Activated naive CD4-positive, alpha-beta T cell treated with anti-CD3 and anti-CD28 coated beads for 36 hours (primary cell): ENCODE measurements around the gene SLC22A8. TPM values are rescaled to one million over a fixed set of nuclear protein-coding genes. Genes with fewer than 3 reads are reported as not detected.
"Not testable (repeated sequence)": the region's sequence is repeated elsewhere in the genome, so short reads cannot be mapped to it uniquely, and the experiment has no call there.

Experiments
- CTCF ChIA-PET: fragments of 350-600 bp; sonication (Branson Sonifier 250); formaldehyde crosslinking; loops from one replicate; lab custom pipeline; 2021; ENCODE audit warnings: antibody characterized with exemption; lab: Charles Lee
- DNase-seq: peaks from one replicate; pipeline ENCODE4 v3.0.0-alpha.2; 2020
- H3K27ac Mint-ChIP-seq: one replicate; pipeline ENCODE4 v1.8.0; 2021; ENCODE audit warnings: mild to moderate bottlenecking, mixed read lengths
- H3K27me3 Mint-ChIP-seq: one replicate; pipeline ENCODE4 v1.8.0; 2021; ENCODE audit warnings: low read depth, mixed read lengths
- H3K36me3 Mint-ChIP-seq: one replicate; pipeline ENCODE4 v1.8.0; 2021; ENCODE audit warnings: low read depth, mixed read lengths
- H3K4me1 Mint-ChIP-seq: one replicate; pipeline ENCODE4 v1.8.0; 2021; ENCODE audit warnings: low read depth, mixed read lengths
- H3K4me3 Mint-ChIP-seq: one replicate; pipeline ENCODE4 v1.8.0; 2021; ENCODE audit warnings: mild to moderate bottlenecking, moderate library complexity, mixed read lengths
- H3K9me3 Mint-ChIP-seq: one replicate; pipeline ENCODE4 v1.8.0; 2021; ENCODE audit warnings: mixed read lengths
- intact Hi-C: fragments of 100-400 bp; cut with micrococcal nuclease; formaldehyde crosslinking; loops from one replicate; pipeline ENCODE4 v1.15.1; 2023
- total RNA-seq, 2 experiments: library from RNA; stranded (reverse); gene quantifications; one replicate each; pipeline ENCODE4 v1.2.3, GENCODE V29; 2021

Gene SLC22A8
- total RNA-seq = not detected

- Mint-ChIP-seq H3K27me3 (peaks cover 5% of the 10 kb centered on the region), H3K36me3 (no peaks in the 10 kb centered on the region), H3K27ac (no peak within 1 kb of the TSS), H3K4me1 (no peaks in the 10 kb centered on the region), H3K9me3 (no peaks in the 10 kb centered on the region), H3K4me3 (no peak within 1 kb of the TSS)
- CTCF ChIA-PET = no interaction called here
- intact Hi-C loops = no loop called here
- no peak for DNase-seq
These were observed at the start of gene SLC22A8 for GRCh38 chr11:63015521-63016215. SLC22A8 (minus strand) TSS chr11:63015841; CDS start chr11:63014958, 883 bp downstream.

- DNase-seq, H3K4me1 Mint-ChIP-seq, H3K27me3 Mint-ChIP-seq, H3K27ac Mint-ChIP-seq, H3K9me3 Mint-ChIP-seq, H3K4me3 Mint-ChIP-seq, intact Hi-C loops, H3K36me3 Mint-ChIP-seq: not testable (repeated sequence)
- CTCF ChIA-PET = interaction anchor here (1.4 kb wide), 1 partner anchor 11 kb away, joined by 5 read pairs; no protein-coding TSS in a partner anchor
These were observed 30.6 kb upstream of the SLC22A8 start for GRCh38 chr11:63046203-63046602.

GRCh38 chr11:63042596-63042995, 27.0 kb upstream of the SLC22A8 start:
- H3K4me3 Mint-ChIP-seq = no peak overlapping the region
- H3K27ac Mint-ChIP-seq = no peak overlapping the region
- H3K9me3 Mint-ChIP-seq = no peaks in the 10 kb centered on the region
- no peak for DNase-seq
- H3K4me1 Mint-ChIP-seq = no peaks in the 10 kb centered on the region
- peaks cover 18% of the 10 kb centered on the region for H3K27me3 Mint-ChIP-seq
- intact Hi-C loops = no loop called here
- CTCF ChIA-PET = interaction anchor here (2.3 kb wide), 1 partner anchor 137 kb away, joined by 6 read pairs; no protein-coding TSS in a partner anchor
- H3K36me3 Mint-ChIP-seq = no peaks in the 10 kb centered on the region

- Mint-ChIP-seq H3K4me1 (no peaks in the 10 kb centered on the region), H3K4me3 (no peak overlapping the region), H3K9me3 (no peaks in the 10 kb centered on the region), H3K36me3 (no peaks in the 10 kb centered on the region), H3K27ac (no peak overlapping the region), H3K27me3 (peaks cover 10% of the 10 kb centered on the region)
- no peak for DNase-seq
- CTCF ChIA-PET = interaction anchor here (0.8 to 2.2 kb wide), 2 partner anchors 9 to 126 kb away, joined by 4 to 11 read pairs; no protein-coding TSS in a partner anchor
- intact Hi-C loops = no loop called here
These were observed 16.8 kb upstream of the SLC22A8 start for GRCh38 chr11:63032457-63032856.

GRCh38 chr11:63023841-63024648, 8.4 kb upstream of the SLC22A8 start:
- H3K27ac Mint-ChIP-seq = no peak overlapping the region
- CTCF ChIA-PET = interaction anchor here (0.6 to 14.3 kb wide), 15 partner anchors 9 to 1322 kb away, joined by 3 to 397 read pairs (median 5); no protein-coding TSS in a partner anchor

GRCh38 chr11:63023222-63023814, 7.7 kb upstream of the SLC22A8 start:
- intact Hi-C loops = loop anchor here (5.0 kb wide), 1 partner anchor 236 kb away; the partner anchor contains the start of gene TMEM179B
- peaks cover 5% of the 10 kb centered on the region for H3K27me3 Mint-ChIP-seq
- no peaks in the 10 kb centered on the region for H3K9me3 Mint-ChIP-seq

More at GRCh38 chr11:63023841-63024648, 8.4 kb upstream of the SLC22A8 start:
- H3K27me3 Mint-ChIP-seq = peaks cover 2% of the 10 kb centered on the region
- H3K36me3 Mint-ChIP-seq = no peaks in the 10 kb centered on the region
- H3K4me1 Mint-ChIP-seq = peaks cover 4% of the 10 kb centered on the region
- H3K4me3 Mint-ChIP-seq = no peak overlapping the region
- peak; percentile 93 for DNase-seq
- intact Hi-C loops = loop anchor here (1.0 to 5.0 kb wide), 2 partner anchors 118 to 237 kb away; partner anchors contain the start of gene TMEM179B
- no peaks in the 10 kb centered on the region for H3K9me3 Mint-ChIP-seq

GRCh38 chr11:63022441-63022840, 6.8 kb upstream of the SLC22A8 start:
- CTCF ChIA-PET = interaction anchor here (0.8 to 14.3 kb wide), 15 partner anchors 10 to 236 kb away, joined by 3 to 397 read pairs (median 4); no protein-coding TSS in a partner anchor
- intact Hi-C loops = loop anchor here (5.0 kb wide), 1 partner anchor 235 kb away; the partner anchor contains the start of gene TMEM179B
- peaks cover 4% of the 10 kb centered on the region for H3K4me1 Mint-ChIP-seq

More at GRCh38 chr11:63023222-63023814, 7.7 kb upstream of the SLC22A8 start:
- DNase-seq = no peak
- Mint-ChIP-seq H3K4me1 (peaks cover 4% of the 10 kb centered on the region), H3K27ac (no peak overlapping the region), H3K4me3 (no peak overlapping the region), H3K36me3 (no peaks in the 10 kb centered on the region)
- CTCF ChIA-PET = interaction anchor here (0.6 to 14.3 kb wide), 20 partner anchors 10 to 1322 kb away, joined by 3 to 397 read pairs (median 4); no protein-coding TSS in a partner anchor

GRCh38 chr11:63020671-63021291, 5.1 kb upstream of the SLC22A8 start:
- intact Hi-C loops = loop anchor here (5.0 kb wide), 1 partner anchor 233 kb away; the partner anchor contains the start of gene TMEM179B
- Mint-ChIP-seq H3K4me3 (no peak overlapping the region), H3K4me1 (peaks cover 4% of the 10 kb centered on the region), H3K27me3 (peaks cover 6% of the 10 kb centered on the region), H3K9me3 (no peaks in the 10 kb centered on the region), H3K36me3 (no peaks in the 10 kb centered on the region), H3K27ac (no peak overlapping the region)
- peak; percentile 51 for DNase-seq
- CTCF ChIA-PET = interaction anchor here (0.5 to 14.3 kb wide), 11 partner anchors 8 to 340 kb away, joined by 3 to 397 read pairs (median 4); no protein-coding TSS in a partner anchor

More at GRCh38 chr11:63022441-63022840, 6.8 kb upstream of the SLC22A8 start:
- no peak for DNase-seq
- no peaks in the 10 kb centered on the region for H3K36me3 Mint-ChIP-seq
- no peak overlapping the region for H3K4me3 Mint-ChIP-seq
- no peak overlapping the region for H3K27ac Mint-ChIP-seq
- H3K27me3 Mint-ChIP-seq = peaks cover 6% of the 10 kb centered on the region
- no peaks in the 10 kb centered on the region for H3K9me3 Mint-ChIP-seq

GRCh38 chr11:63019506-63019905, 3.9 kb upstream of the SLC22A8 start:
- no peaks in the 10 kb centered on the region for H3K9me3 Mint-ChIP-seq
- no peaks in the 10 kb centered on the region for H3K36me3 Mint-ChIP-seq
- H3K4me1 Mint-ChIP-seq = peaks cover 4% of the 10 kb centered on the region
- no peak overlapping the region for H3K4me3 Mint-ChIP-seq
- H3K27ac Mint-ChIP-seq = no peak overlapping the region
- intact Hi-C loops = no loop called here
- DNase-seq = no peak
- H3K27me3 Mint-ChIP-seq = peaks cover 6% of the 10 kb centered on the region
- CTCF ChIA-PET = interaction anchor here (0.6 to 14.3 kb wide), 4 partner anchors 11 to 115 kb away, joined by 3 to 397 read pairs (median 20); no protein-coding TSS in a partner anchor

- Mint-ChIP-seq H3K27me3 (peaks cover 5% of the 10 kb centered on the region), H3K27ac (no peak overlapping the region), H3K9me3 (no peaks in the 10 kb centered on the region), H3K4me3 (no peak overlapping the region), H3K4me1 (no peaks in the 10 kb centered on the region), H3K36me3 (no peaks in the 10 kb centered on the region)
- no peak for DNase-seq
- CTCF ChIA-PET = interaction anchor here (14.3 kb wide), 1 partner anchor 113 kb away, joined by 397 read pairs; no protein-coding TSS in a partner anchor
- intact Hi-C loops = no loop called here
These were observed 1.8 kb upstream of the SLC22A8 start for GRCh38 chr11:63017306-63017974.
